NCI-H2081 treated with DMSO at 0.1 percent for 48 hours (cell line): ENCODE data around the gene TAOK3.
"Not testable (repeated sequence)": the region's sequence is repeated elsewhere in the genome, so short reads cannot be mapped to it uniquely, and the experiment has no call there.

Experiments
- DNase-seq: peaks from one replicate; lab custom pipeline; 2025; lab: John Stamatoyannopoulos, UW

Gene TAOK3

DNA sequence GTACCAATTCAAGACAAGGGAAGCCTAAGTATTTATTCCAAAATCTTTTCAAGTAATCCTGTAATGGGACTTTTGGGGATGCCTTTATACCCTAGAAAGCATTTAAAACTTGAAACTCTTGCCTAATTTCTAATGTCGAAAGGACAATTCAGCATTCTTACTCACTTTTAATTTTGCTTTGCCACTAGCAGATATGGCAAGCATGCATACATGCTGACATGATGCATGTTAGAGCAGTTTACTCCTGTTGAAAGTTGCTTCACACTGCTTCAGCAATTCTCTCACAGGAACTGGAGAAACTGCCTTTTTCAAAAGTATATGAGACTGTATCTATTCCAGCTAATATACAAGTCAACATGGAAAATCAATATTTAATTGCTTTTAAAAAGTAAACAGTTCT, 79.9 kb downstream of the TAOK3 start:
- DNase-seq, result no peak

- DNase-seq, result no peak
Measured at GRCh38 chr12:118290130-118290529, 82.6 kb downstream of the TAOK3 start.

- no peak for DNase-seq
Measured at GRCh38 chr12:118288174-118288573, 84.5 kb downstream of the TAOK3 start.

- no peak for DNase-seq
Measured at GRCh38 chr12:118287728-118288127, 85.0 kb downstream of the TAOK3 start.

- DNase-seq, result no peak
Measured at GRCh38 chr12:118282767-118283166, 89.9 kb downstream of the TAOK3 start.

- not testable (repeated sequence) for DNase-seq
Measured at GRCh38 chr12:118278288-118278687, 94.4 kb downstream of the TAOK3 start.

DNA sequence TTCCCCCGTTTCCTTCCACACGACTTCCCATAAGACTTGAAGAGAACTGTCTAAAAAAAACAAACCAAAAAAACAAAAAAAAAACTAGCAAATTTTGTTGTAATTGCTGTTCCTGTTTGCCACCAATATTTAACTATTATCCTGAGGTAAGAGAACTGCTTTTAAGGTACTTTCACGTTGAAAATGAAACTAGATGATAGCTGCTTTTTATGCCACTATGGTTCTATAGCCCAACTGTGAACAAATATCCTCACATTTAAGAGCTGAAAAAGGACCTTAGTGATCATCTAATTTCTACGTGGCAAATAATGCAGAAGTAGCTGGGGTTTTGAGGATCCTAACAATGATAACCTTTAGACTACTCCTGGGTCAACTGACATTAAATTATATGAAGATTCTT, 98.6 kb downstream of the TAOK3 start:
- DNase-seq, result no peak

GRCh38 chr12:118271770-118272417, 100.8 kb downstream of the TAOK3 start:
- no peak for DNase-seq

- no peak for DNase-seq
Measured at GRCh38 chr12:118271183-118271582, 101.5 kb downstream of the TAOK3 start.

GRCh38 chr12:118269806-118270205, 102.9 kb downstream of the TAOK3 start:
- DNase-seq, result no peak

- DNase-seq, result no peak
Measured at GRCh38 chr12:118259079-118259478, 113.6 kb downstream of the TAOK3 start.

DNA sequence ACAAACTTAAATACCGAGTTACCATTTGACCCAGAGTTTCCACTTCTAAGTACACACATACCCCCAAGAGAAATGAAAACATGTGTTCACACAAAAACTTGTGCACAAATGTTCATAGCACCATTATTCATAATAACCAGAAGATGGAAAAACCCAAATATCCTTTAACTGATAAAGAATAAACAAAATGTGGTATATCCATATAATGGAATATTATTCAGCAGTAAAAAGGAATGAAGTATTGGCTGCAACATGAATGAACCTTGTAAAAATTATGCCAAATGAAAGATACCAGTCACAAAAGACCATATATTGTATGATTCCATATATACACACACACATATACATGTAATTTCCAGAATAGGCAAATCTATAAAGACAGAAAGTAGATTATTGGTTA, 116.4 kb downstream of the TAOK3 start:
- DNase-seq, result no peak

GRCh38 chr12:118249547-118249946, 123.2 kb downstream of the TAOK3 start:
- no peak for DNase-seq

GRCh38 chr12:118245886-118246285, 126.8 kb downstream of the TAOK3 start:
- DNase-seq, result not testable (repeated sequence)

DNA sequence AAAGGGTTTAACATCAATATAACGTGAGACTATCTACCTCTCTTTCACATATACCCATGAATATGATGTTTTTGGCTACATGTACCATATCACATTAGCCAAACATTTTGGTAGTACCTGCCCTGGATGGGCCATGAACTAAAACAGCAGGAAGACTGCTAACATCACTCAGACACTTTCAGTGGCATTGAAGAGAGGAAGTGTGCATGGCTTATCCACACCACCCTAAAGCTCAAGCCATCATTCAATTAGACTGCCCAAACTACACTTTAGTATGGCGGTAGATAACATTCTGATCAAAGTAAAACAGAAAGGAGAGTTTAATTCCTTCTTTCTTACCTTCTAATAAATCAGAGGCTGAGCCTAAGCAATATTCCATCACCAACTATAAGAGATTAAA, 133.8 kb downstream of the TAOK3 start:
- no peak for DNase-seq

GRCh38 chr12:118237908-118238307, 134.8 kb downstream of the TAOK3 start:
- no peak for DNase-seq

- DNase-seq, result no peak
Measured at GRCh38 chr12:118237052-118237665, 135.5 kb downstream of the TAOK3 start.

DNA sequence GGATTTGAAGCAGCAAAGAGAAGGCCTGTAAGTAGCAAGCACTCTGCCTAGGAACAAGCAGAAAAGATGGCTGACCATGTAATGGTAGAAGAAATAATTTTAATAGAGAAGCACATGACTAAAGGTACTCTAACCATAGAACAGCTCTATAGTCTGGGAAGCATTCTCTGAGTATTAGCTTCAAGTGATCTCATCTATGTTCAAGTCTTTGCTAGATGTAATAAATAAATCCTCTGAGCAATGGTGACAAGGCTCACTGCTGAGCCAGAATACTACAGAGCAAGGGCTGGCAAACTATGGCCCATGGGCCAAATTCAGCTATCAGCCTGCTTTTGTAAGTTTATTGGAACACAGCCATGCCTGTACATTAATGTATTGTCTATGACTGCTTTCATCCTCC, 152.0 kb downstream of the TAOK3 start:
- no peak for DNase-seq

DNA sequence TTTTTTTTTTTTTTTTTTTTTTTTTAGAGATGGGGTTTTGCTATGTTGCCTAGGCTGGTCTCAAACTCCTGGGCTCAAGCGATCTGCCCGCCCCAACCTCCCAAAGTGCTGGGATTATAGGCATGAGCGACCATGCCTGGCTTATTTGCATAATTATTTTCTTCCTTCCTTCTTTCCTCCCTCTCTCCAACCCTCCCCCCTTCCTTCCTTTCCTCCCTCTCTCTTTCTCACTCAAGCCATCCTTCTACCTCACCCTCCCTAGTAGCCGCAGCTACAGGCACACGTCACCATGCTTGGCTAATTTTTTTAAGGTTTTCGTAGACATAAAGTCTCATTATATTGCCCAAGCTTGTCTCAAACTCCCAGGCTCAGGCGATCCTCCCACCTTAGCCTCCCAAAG, 152.9 kb downstream of the TAOK3 start:
- DNase-seq, result no peak

DNA sequence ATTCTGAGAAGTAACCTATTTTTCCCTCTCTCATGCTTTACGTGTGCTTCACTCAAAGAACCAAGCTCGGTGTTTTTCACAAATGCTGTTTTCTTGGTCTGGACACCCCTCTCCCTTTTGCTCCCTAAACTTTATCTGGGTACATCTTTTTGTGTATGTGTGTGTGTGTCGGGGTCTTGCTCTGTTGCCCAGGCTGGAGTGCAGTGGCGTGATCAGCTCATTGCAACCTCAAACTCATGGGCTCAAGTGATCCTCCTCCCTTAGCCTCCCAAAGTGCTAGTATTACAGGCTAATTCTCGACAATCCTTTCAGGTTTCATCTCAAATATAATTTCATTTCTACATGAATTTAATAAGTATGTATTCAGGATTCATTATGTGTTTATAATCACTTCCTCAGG, 153.6 kb downstream of the TAOK3 start:
- DNase-seq, result no peak

DNA sequence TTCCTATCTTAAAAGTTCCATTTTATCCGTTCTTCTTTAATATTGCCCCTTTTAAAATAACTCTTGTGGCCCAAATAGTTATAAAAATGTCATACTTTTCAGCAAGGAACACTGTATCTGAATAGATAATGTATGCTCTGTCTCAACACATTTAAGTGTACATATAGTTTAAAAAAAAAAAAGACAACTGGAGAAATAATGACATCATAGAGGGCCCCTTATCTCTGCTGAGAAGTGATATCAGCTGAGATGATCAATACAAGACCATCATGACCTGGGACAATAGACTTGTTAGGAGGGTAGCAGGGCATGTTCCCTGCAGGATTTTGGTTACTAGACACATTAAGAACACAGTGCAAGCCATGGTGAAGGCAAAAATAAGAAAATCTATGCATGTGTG, 159.3 kb downstream of the TAOK3 start:
- no peak for DNase-seq

GRCh38 chr12:118212606-118213005, 160.1 kb downstream of the TAOK3 start:
- no peak for DNase-seq

- no peak for DNase-seq
Measured at GRCh38 chr12:118206107-118206412, 166.6 kb downstream of the TAOK3 start.

- DNase-seq, result no peak
Measured at GRCh38 chr12:118193958-118194357, 178.7 kb downstream of the TAOK3 start.
